Ureter (tissue), 1 donor: ENCODE data around the gene TRMT2A. TPM values are rescaled to one million over a fixed set of nuclear protein-coding genes. Genes with fewer than 3 reads are reported as not detected.

Experiments
- DNase-seq: peaks from one replicate; pipeline ENCODE4 v3.0.0-alpha.2; 2020; ENCODE audit warnings: low spot score
- total RNA-seq: library from RNA; stranded (reverse); gene quantifications from one replicate; pipeline ENCODE4 v1.2.4, GENCODE V29; 2023
- donor health status: DM: yes; HTN: yes; CAD: no.

The TRMT2A gene
- total RNA-seq, 1 donor from 2014 or later, result 81.8 TPM

DNA sequence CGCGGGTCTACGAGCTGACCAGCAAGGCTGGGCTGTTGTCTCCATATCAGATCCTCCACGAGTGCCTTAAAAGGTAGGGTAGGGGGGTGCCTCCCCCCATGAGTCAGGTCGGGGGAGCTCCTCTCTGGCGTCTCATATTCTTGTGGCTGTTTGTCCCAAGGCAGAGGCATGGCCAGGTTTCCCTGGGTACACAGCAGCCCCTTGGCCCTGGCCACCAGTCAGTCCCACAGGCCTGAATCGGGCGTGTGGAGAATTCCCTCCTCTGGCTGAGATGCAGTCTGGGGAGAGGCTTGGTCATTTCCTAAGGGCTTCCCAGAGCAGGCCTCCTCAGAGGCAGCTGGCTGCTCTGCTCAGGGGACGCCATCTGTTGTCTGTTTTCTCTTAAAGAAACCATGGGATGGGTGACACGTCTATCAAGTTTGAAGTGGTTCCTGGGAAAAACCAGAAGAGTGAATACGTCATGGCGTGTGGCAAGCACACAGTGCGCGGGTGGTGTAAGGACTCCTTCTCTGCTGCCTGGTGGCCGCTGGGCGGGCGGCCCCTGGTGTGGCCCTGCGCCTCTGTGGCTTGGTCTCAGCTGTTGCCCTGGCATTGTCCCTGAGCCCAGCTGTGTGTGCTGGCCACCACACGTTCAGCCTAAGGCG, 10.7 kb downstream of the TRMT2A start:
- no peak for DNase-seq

DNA sequence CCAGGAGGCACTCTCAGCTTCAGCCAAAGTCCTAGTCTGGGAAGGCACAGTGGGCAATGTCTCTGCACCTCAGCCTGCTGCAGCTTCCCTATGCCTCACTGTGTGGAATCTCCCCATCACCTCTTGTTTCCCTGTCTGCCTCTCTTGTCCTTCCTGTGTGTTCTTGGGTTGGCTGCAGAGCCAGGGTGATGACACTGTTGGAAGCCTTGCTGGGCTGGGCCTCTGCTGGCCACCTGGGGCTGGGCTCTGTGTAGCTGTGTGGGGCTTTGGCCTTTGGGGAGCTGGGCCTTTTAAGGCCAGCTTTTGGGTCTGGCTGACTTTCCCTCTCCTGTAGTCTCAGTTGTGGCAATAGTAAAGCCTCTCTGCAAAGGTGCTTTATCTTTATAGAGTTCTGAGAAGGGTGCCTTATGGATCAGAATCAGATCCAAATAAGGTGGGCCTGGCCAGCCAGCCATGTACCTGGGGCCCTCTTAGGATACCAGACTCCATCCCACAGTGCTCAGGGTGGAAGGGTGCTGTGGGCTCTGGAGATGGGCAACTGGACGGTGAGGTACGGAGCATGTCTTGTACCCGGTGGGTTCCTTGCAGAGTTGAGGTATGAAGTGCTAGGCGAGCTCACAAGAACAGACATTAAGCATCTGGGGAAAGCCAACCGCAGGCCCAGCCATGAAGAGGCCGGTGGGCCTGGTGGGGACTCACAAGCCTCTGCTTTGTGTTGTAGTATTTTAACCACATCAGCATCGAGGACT, 11.4 kb downstream of the TRMT2A start:
- no peak for DNase-seq

DNA sequence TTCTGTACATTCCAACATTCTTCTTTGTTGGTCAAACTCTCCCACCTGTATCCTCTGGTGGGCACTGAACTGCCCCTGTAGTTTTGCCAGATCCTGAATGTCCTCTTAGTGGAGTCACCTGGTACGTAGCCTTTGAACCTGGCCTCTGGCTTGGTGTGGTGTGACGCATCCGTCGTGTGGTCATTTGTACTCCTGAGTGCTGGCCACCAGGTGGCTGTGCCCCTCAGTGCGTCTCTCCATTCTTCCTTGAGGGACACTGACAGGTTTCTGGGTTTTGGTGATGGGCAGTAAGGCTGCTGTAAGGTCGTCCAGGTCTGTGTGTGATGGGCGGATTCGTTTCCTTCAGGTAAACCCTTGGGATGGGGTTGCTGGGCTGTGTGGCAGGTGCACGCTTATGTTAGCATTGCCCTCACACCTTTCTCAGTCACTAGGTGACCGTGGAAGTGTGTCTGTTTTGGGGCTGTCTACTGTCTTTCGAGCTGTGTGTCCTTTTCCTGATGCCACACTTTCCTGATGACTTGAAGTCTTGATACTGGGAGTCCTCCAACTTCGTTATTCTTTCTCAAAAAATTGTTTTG, 14.7 kb downstream of the TRMT2A start:
- no peak for DNase-seq

DNA sequence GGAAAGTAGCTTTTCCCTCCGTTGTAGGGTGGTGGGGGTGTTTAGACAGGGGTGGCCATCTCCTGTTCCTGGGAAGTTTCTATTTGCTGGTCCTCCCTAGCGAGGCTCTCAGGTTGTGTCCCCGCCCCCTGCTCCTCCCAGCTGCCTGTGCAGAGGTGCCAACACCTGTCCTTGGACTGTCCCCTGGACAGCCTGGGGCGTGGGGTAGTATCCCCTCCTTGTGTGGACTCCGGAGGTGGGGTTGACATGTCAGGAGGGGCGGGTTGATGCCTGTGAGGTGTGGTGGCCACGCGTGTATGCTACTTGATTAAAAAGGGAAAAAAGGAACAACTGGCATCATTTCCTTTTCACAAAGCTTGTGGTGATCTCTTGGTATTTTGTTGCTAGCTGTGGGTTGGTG, 15.4 kb downstream of the TRMT2A start:
- DNase-seq, result no peak

DNA sequence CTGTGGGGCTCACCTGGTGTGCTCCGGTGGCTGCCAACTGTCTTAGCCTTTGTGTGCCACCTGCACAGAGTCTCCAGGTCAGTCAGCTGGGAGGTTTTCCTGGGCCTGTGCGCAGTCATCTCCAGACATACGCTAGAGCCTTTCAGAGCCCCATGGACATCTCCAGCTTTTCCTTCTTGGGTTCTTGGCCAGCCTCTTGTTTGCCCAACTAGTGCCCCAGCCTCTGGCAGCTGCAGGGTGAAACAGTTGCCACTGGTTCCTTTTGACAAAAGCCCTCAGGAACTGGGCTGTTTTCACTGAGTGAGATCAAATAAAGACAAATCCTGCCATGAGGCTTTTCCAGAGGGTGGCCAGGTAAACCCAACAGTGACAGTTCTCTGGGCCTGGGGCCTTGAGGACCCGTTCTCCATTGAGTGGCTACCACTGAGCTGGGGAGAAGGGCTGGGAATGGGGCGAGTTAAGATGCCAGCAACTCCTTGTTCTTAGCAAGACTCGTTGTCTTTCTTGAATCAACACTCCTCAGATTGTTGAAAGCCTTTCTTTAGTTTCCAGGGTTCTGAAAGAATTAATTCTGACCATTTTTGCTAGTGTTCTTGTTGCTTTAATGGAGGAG, 17.8 kb downstream of the TRMT2A start:
- DNase-seq, result no peak

DNA sequence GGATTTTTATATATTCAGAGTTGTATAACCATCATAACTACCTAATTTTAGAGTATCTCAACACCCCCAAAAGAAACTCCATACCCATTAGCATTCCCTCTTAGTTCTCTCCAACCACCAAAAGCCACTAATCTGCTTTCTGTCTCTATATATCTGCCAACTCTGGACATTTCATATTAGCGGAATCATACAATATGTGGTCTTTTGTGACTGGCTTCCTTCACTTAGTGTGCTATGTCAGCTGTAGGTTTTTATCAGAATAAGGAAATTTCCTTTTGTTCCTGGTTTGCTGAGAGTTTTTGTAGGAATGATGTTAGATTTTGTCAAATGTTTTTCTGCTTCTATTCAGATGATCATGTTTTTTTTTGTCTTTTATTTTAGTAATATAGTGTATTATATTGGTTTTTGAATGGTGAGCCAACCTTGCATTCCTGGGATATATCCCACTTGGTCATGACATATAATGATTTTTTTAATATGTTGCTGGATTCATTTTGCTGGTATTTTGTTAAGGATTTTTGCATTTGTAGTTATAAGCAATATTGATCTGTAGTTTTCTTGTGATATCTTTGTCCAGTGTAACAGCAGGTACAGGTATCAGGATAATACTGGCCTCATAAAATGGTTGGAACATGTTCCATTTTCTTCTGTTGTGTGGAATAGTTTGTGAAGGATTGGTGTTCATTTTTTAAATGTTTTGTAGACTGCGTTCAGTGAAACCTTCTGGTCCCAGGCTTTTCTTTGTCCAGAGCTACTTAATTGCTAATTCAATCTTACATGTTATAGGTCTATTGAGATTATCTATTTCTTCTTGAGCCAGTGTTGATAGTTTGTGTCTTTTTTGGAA, 20.2 kb downstream of the TRMT2A start:
- no peak for DNase-seq

DNA sequence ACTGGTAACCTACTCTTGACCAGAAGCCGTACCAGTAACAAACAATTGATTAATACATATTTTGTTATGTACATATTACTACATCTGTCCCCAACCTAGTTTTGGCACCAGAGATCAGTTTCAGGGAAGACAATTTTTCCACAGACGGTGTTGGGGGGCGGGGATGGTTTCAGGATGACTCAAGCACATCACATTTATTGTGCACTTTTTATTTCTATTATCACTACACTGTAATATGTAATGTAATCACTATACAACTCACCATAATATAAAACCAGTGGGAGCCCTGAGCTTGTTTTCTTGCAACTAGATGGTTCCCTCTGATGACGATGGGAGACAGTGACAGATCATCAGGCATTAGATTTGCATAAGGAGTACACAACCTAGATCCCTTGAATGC, 21.5 kb downstream of the TRMT2A start:
- DNase-seq, result no peak

DNA sequence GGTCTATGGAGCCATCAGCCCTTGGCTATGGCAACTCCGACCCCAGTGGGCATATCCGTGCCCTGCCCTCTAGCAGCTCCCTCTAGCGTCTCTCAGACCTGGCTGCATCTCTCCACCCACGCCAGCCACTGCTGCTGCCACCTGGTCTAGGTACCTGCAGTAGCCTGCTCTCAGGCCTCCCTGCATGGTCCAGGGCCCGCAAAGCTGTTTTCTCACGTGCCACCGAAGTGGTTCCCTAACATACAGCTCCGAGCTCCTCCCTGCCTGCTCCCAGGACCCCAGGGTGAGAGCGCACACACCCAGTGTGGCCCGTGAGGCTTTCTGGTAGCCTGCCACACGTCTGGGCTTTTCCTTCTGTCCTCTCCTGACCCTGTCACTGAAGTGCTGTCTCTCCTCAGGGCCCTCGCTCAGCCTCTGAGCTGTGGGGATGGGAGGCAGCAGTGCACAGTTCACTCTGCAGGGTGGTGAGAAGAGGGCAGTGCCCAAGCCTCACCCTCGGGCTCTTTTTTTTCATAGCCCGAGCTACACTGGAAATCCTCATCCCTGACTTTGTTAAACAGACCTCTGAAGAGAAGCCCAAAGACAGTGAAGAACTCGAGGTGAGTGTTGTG, 22.7 kb downstream of the TRMT2A start:
- no peak for DNase-seq

DNA sequence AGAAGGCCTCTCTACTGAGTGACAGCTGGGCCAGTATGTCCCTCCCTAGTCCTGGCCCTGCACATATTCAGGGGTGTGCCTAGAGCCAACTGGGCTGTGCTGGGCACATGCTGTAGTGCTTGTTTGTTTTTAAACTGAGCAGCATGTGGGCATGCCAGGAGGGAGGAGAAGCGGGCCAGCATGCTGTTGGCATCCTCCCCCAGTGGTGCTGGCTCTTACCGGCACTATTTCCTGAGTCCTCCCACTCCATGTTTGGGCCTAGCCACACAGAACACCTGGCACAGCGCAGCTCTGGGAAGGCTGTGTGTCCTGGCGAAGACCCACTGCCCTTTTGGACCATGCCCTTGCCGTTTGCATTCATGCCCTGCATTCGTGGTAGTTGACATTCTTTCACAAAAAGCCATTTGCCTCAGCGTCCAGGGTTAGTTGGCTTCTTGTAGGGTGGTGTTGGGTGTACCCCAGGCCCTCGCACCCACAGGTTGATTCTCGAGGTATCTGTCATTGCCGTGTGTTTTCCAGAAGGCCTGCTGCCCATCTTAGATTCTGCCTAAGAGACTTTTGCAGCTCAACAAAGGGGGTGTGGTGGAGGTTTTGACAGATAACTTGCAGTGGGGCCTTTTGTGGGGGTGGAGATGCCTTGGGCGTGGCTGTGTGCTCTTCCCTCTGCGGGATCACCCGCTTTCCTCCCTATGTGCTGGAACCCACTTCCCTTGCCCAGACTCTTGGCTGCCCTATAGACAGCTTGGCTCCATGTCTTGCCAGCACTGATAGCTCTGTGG, 23.4 kb downstream of the TRMT2A start:
- DNase-seq, result no peak

DNA sequence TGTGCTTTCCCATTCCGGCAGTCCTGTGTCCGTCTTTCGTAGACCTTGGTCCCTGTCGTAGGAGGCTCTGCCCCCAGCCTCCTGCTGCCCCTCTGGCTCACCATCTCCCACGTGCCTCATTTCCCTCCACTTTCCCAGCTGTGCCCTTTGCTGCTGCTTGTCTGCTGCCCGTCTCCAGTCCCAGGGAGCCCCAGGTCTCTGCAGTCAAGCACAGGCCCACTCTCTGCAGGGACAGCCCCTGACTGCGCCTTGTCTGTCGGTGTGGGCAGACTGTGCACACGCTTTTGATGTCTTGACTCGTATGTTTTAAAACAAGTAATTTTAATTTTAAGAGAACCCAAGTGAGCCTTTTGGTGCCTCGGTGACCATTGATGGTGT, 24.6 kb downstream of the TRMT2A start:
- DNase-seq, result no peak

DNA sequence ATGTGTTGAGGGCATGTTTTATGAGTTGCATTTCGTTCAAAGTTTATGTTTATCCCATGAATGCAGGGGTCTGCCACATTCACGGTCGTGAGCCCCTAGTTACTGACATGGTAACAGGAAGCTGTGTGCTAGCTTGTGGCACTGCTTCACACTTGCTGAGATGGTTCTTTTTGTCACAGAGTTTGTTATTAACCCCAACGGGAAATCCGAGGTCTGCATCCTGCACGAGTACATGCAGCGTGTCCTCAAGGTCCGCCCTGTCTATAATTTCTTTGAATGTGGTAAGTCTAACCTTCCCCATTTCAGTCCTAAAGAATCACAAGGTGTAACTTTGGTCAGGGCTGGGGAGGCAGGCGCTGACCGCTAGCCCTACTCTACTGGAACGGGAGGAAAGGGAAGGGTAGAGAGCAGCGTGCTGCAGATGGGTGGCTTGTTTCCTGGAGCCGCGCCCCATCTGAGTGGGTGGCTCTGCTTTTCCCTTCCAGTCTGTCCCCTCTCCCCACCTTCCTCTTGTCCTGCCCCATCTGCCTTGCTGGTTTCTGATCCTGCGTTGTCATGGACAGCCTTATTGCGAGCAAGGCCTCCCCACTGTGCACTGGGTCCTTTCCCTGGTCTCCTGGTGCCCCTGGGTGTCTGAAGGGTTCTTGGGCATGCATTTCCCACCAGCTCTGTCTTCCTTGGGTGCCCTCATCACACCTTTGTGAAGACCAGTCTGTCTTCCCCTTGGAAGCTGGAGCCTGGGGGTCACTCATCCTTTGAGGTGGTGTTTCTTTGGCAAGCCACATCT, 25.1 kb downstream of the TRMT2A start:
- DNase-seq, result no peak

DNA sequence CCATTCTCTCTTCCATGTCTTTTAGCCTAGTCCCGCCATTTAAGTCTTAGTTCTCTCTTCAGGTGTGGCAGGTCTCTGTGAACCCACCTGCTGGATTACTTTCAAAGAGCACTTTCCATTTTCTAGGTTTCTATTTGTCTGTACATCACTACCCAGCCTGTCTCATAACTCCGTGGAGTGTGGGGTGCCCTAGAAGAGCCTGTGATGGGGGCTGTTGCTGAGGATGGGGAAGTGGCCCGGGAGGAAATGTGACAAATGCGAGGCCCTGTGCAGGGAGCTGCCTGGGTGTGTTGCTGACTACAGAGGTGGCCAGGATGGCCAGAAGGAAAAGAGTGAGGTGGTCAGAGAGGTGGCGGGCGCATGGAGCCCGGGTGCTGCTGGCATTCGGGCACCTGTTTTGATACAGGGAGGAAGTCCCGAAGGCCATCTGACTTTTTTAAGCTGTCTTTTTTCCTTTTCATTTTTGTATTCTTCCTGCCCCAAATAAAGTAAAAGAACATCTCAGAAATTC, 26.2 kb downstream of the TRMT2A start:
- no peak for DNase-seq

DNA sequence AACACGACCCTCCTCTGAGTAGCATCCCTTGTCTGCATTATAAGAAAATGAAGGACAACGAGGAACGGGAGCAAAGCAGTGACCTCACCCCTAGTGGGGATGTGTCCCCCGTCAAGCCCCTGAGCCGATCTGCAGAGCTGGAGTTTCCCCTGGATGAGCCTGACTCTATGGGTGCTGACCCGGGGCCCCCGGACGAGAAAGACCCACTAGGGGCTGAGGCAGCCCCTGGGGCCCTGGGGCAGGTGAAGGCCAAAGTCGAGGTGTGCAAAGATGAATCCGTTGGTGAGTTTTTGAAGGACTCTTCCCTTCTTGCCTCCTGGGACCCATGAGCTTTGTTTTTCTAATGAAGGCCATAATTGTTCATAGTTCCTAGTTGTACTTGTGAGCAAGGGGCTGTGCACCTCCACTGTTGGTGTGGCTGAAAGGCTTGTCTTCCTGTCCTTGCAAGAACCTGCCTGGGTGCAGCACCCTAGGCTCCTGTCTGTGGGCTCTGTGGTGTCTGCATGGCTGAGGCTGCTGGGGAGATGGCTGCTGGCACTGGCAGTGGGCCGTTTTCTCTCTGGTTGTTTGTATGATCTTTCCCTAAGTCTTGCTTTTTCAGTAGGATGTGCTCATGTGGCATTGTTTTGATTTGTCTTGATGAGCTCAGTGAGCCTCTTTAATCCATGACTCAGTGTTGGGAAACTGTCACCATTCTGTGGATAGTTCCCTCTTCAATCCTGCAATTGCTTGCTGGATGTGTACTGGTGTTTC, 26.9 kb downstream of the TRMT2A start:
- DNase-seq, result no peak

DNA sequence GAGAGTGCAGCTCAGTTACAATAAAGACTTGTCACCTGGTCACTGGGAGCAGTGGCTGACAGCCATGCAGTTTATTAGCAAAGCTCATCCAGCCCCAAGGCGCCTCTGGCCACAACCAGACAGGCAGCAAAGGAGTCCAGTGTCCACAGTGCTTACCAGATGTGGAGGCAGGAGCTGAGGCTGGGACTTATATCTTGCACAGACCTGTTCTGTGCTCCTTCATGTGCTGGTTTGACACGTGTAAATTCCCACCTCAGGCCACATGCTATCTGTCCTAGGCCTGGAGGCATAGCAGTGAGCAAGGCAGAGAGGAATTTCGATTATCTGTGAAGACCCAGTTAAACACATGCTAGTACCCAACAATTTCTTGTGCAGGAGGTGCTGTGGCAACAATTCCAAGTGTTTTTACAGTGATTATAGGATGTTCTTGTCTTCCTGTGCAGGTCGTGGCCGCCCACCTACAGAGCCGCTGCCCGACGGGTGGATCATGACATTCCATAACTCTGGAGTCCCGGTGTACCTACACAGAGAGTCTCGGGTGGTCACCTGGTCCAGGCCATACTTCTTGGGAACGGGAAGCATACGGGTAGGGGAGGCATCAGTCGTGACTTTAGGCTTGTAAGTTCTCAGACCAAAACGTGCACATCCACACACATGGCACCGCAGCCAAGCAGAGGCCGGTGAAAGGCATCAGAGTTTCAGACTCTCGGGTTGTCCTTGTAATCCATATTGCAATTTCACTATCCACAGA, 27.6 kb downstream of the TRMT2A start:
- no peak for DNase-seq

DNA sequence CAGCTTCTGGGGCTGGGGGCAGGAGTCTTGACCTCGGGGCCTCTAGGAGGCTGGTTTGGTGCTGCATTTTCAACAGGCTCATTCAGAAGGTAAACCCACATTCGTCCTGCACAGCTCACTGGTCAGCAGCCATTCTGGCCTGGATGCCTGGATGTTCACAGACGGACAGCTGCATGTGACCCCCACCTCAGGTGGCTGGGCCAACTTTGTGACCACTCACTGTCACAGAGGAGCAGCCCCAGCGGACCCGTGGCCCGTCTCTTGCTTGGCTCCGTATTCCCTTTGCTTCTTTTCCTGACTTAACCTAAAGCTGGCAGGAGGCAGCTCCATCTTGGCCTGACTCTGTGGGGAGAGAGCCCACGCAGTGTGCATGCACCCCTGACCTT, 28.8 kb downstream of the TRMT2A start:
- DNase-seq, result no peak

DNA sequence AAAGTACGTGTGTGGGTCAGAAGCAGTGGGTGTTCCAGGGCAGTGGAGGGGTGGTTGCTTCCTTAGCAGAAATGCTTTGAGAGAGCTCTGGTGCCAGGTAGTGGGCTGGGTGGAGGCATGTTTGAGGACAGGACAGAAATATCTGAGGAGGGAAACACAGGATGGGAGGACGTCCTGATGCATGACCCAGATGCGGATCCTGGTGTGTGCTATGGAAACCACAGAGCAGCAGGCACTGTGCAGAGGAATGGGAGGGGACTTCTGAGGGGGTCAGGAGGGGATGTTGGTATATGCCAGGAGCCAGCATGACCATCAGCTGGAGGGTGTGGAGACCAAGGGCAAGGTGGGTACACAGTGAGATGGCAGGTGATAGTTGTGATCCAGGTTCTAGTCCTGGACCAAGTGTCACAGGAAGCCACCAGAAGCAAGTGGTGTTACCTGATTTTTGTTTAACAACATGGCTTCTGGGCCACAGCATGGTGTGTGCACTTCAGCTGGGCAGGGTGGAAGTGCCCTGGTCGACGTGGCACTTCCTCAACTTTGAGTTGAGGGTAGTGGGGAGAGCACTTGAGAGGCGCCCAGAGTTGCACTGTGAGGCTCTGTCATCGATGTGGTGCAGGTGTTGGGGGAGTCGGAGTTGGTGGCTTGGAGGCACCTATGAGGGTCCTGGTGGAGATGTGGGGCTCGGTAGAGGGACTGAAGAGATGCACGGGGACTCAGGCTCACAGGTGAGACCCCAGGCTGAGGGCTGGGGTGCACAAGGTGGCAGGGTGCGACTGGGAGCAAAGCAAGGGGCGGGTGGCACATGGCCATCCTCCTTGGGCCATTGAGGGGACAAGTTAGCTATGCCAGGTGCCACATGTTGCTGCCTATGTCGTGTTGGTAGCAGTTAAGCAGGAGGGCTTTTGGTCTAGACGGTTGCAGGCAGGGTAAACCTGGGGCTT, 29.4 kb downstream of the TRMT2A start:
- DNase-seq, result no peak

DNA sequence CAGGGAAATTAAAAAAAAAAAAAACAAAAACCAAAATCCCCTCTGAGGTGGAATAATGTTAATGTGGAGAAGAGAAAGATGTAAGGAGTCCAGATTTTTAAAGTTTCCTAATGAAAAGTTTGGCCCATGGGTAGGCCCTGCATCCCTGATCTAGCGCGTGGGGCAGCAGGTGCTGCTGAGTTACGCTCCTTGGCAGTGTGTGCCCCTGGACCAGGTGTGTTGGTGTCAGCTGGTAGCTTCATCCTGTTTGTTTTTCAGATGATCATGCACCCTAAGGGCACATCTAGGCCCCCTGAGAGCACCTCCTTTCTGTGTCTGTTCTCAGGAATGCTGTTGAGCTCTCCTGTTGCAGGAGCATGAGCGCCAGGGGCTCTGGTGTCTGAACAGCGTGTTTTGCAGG, 30.3 kb downstream of the TRMT2A start:
- DNase-seq, result no peak
